Measurements from ENCODE around the gene NCKAP5.

NCKAP5 gene

GRCh38 chr2:132949108-132949507, 619.2 kb downstream of the NCKAP5 start:
- H3K36me3 Mint-ChIP-seq (ENCODE audit: low read depth), result no peaks in the 10 kb centered on the region
- peaks cover 6% of the 10 kb centered on the region for H3K27me3 Mint-ChIP-seq (ENCODE audit: low read depth)
- H3K4me1 Mint-ChIP-seq, result peaks cover 20% of the 10 kb centered on the region
- no peak overlapping the region for H3K27ac Mint-ChIP-seq
- H3K4me3 Mint-ChIP-seq, result no peak overlapping the region
- no peaks in the 10 kb centered on the region for H3K9me3 Mint-ChIP-seq
- no peak for TF ChIP-seq CTCF (IDR thresholded peaks at IDR 0.05; ENCODE audit: unreplicated experiment in 3 of 3)

- Mint-ChIP-seq H3K36me3 (ENCODE audit: low read depth) (no peaks in the 10 kb centered on the region), H3K4me1 (peaks cover 21% of the 10 kb centered on the region), H3K4me3 (no peak overlapping the region), H3K9me3 (no peaks in the 10 kb centered on the region), H3K27ac (no peak overlapping the region), H3K27me3 (ENCODE audit: low read depth) (peaks cover 14% of the 10 kb centered on the region)
- no peak for TF ChIP-seq CTCF (IDR thresholded peaks at IDR 0.05; ENCODE audit: unreplicated experiment in 3 of 3)
Observed at GRCh38 chr2:132948211-132948610, 620.1 kb downstream of the NCKAP5 start.

GRCh38 chr2:132943829-132944228, 624.4 kb downstream of the NCKAP5 start:
- TF ChIP-seq CTCF (IDR thresholded peaks at IDR 0.05; ENCODE audit: unreplicated experiment in 3 of 3), result no peak
- peaks cover 16% of the 10 kb centered on the region for H3K27me3 Mint-ChIP-seq (ENCODE audit: low read depth)
- H3K4me1 Mint-ChIP-seq, result peaks cover 7% of the 10 kb centered on the region
- H3K4me3 Mint-ChIP-seq, result no peak overlapping the region
- H3K9me3 Mint-ChIP-seq, result no peaks in the 10 kb centered on the region
- H3K36me3 Mint-ChIP-seq (ENCODE audit: low read depth), result no peaks in the 10 kb centered on the region
- H3K27ac Mint-ChIP-seq, result peak overlapping the region in 1 of 3 experiments; percentile 1

- peaks cover 3% of the 10 kb centered on the region for H3K4me1 Mint-ChIP-seq
- no peak overlapping the region for H3K27ac Mint-ChIP-seq
- TF ChIP-seq CTCF (IDR thresholded peaks at IDR 0.05; ENCODE audit: unreplicated experiment in 3 of 3), result no peak
- H3K36me3 Mint-ChIP-seq (ENCODE audit: low read depth), result no peaks in the 10 kb centered on the region
- no peak overlapping the region for H3K4me3 Mint-ChIP-seq
- H3K27me3 Mint-ChIP-seq (ENCODE audit: low read depth), result peaks cover 10% of the 10 kb centered on the region
- no peaks in the 10 kb centered on the region for H3K9me3 Mint-ChIP-seq
Observed at GRCh38 chr2:132941296-132942020, 626.8 kb downstream of the NCKAP5 start.

GRCh38 chr2:132937629-132938028, 630.6 kb downstream of the NCKAP5 start:
- TF ChIP-seq CTCF (IDR thresholded peaks at IDR 0.05; ENCODE audit: unreplicated experiment in 3 of 3), result no peak
- Mint-ChIP-seq H3K27me3 (ENCODE audit: low read depth) (no peaks in the 10 kb centered on the region), H3K9me3 (no peaks in the 10 kb centered on the region), H3K4me1 (no peaks in the 10 kb centered on the region), H3K4me3 (no peak overlapping the region), H3K27ac (no peak overlapping the region), H3K36me3 (ENCODE audit: low read depth) (no peaks in the 10 kb centered on the region)

GRCh38 chr2:132936791-132937190, 631.5 kb downstream of the NCKAP5 start:
- H3K27me3 Mint-ChIP-seq (ENCODE audit: low read depth), result no peaks in the 10 kb centered on the region
- no peak for TF ChIP-seq CTCF (IDR thresholded peaks at IDR 0.05; ENCODE audit: unreplicated experiment in 3 of 3)
- no peak overlapping the region for H3K27ac Mint-ChIP-seq
- H3K9me3 Mint-ChIP-seq, result no peaks in the 10 kb centered on the region
- no peaks in the 10 kb centered on the region for H3K4me1 Mint-ChIP-seq
- no peaks in the 10 kb centered on the region for H3K36me3 Mint-ChIP-seq (ENCODE audit: low read depth)
- no peak overlapping the region for H3K4me3 Mint-ChIP-seq

Measured in nephron (organoid).